HG03039 (cell line): ENCODE data around the gene PCSK1.
A peak's percentile ranks its signal among the peaks of the same experiment; 100 is the strongest.

Experiments used
- ATAC-seq: cut with Tn5 transposase; IDR thresholded peaks from one replicate; pipeline ENCODE4 v1.9.1; 2021; ENCODE audit warnings: mild to moderate bottlenecking, moderate library complexity; ENCODE audit not compliant: unreplicated experiment

The PCSK1 gene

GRCh38 chr5:96433066-96433447, at the start of gene PCSK1:
Gene PCSK1 (minus strand): TSS chr5:96433248. CDS start chr5:96433042, 206 bp downstream.
- no peak for ATAC-seq

- no peak for ATAC-seq
These were observed 48.8 kb upstream of the PCSK1 start for GRCh38 chr5:96481867-96482266.

DNA sequence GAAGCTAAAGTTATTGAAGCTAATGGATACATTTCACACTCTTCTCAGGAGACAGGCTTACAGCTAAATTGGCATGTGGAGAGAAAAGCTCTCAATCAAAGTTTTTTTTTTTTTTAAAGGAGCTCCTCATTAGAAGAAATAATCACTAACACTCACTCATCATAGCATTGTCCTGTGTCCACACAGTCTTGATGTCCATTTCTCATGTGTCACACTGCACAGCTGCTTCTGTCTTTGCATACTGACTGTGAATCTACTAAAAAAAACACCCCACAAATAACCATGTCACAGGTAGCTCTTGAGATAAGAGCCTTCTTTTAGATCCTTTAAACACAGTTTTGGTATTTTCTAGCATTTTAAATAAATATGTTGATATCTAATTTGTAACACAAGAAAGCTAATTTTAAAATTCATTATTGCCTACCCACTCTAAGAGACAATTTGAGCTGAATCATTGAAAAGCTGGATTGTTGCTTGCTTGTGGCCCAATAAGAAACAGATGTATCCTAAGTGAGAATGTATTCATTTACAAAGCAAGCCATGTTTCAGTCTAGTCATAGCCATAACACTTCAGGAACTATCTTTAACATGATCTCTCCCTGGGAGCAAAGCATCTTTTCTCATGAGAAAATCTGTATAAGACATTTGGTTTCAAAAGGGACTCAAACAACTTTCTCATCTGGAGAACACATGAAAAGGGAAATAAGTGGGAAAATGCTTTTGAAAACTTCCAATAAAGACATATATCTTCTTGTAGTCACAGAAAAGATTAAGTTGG, 48.1 kb upstream of the PCSK1 start:
- no peak for ATAC-seq

- ATAC-seq: no peak
These were observed 45.9 kb upstream of the PCSK1 start for GRCh38 chr5:96478983-96479382.

- no peak for ATAC-seq
These were observed 43.6 kb upstream of the PCSK1 start for GRCh38 chr5:96476654-96477053.

- ATAC-seq: no peak
These were observed 41.0 kb upstream of the PCSK1 start for GRCh38 chr5:96474073-96474472.

DNA sequence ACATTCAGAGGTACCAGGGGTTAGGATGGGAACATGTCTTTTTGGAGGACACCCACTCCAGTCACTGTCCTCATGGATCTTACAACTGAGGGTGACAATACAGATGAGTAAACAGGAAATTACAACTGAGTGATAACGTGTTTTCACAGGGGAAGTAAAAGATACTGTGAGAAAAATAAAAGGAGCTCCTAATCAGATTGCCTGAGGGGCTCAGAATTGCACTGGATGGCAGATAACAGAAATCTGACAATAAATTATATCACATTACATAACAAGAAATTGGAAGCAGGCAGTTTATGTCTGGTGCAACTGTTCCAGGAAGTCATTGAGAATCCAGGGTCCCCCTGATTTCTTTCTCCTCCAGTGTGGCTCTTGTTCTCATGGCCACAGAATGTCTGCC, 40.1 kb upstream of the PCSK1 start:
- no peak for ATAC-seq

DNA sequence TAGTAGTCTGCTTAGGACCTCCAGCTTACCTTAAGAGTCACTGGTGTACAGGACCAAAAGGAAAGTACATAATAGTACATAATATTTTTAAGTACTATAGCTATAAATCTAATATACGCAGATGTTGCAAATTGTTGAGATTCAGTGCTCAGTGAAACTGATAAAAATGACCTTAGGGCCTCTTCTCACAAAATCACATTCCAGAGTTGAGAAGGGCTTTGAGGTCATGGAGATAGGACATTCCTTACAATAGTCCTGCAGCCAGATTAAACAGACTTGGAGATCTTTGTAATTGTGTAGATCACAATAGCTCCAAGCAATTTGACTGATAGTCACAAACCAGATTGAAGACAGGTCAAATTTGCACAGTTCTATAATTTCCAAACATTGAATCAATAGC, 37.7 kb upstream of the PCSK1 start:
- no peak for ATAC-seq

GRCh38 chr5:96468956-96469355, 35.9 kb upstream of the PCSK1 start:
- ATAC-seq: no peak

GRCh38 chr5:96463091-96463490, 30.0 kb upstream of the PCSK1 start:
- ATAC-seq: no peak

DNA sequence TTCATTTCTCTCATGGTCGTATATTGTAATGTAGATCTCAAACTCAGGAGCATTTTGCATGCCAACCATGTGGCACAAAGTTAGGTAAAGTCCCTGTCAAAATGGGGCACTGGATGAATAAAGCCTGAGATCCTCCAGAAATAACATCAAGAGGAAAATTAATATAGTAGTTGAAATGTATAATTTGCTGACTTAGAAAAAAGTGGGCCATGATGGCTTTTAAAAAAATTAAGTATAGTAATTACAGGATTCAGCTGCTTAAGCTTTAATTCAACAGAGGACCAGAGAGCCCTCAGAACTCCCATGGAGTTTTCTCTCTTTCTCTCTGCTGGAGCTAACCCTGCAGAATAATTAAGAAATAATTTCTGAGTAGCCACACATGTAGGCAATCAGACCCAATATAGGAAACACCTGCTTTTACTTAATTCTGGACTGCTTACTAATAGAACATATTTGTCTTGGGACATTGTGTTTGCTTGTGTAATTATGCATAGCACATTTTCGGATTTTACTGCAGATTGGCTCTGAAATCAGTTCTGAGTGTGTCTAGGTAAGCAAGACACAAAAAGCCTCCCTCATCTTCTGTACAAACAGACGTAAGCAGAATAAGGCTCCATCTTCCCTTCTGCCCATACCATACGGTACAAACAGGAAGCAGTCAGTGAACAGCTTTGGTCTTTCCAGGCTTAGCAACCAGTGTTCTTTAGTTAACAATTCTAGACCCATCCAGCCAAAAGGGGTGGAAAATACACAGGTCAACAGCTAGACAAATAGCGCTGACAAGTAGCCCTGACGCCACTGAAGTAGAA, 26.5 kb upstream of the PCSK1 start:
- ATAC-seq: no peak

- ATAC-seq: no peak
These were observed 25.1 kb upstream of the PCSK1 start for GRCh38 chr5:96458176-96458575.

GRCh38 chr5:96455789-96456188, 22.7 kb upstream of the PCSK1 start:
- ATAC-seq: no peak

DNA sequence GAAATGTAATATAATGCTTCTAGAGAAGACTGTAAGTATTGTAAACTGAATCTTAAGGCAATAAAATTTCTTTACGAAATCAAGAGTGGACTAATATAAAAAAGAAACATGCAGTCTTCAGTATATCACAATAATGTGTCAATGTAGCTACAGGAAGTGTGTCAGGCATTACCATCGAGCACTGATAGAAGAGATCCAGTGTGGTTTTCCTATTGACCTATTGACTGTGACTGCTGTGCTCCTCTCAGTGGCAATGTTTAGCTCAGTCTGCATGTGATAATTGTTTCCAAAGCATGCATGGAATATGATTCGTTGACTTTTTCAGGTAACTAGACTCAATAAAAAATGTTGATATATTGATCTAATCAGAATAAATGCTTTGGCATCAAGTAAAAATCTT, 20.3 kb upstream of the PCSK1 start:
- no peak for ATAC-seq

DNA sequence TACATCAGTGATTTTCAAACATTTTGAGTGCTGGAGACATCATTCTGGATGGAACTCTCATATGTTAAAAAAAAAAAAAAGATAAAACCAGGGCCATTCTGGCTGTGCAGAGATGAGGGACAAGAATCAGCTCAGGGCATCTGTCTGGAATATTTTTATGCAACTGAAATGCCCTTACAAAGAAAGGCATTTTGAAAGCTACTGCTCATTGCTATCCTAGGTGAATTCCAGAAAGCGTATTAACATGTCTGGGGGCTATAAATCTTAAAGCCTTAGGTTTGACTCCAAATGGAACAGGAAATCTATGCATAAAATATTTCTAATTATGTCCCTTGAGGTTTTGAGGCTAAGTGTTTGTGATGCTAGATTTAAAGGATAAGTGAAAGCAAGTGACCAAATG, 14.9 kb upstream of the PCSK1 start:
- no peak for ATAC-seq

DNA sequence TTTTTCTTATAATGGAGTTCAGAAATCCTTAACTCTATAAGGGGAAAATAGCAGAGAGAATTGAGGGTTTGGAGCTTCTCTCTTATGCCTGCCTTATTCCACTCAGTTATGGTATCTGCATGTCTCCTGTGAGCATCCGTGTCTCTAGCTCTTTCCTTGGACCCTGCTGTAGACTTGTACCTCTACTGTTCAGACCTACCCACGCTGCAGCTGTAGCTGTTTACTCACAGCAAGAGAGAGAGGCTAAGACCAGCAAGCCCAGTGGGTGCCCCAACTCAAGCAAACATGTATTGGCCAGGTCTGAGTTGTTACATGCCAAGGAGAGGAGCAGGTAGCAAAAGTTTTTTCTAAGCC, 7.1 kb upstream of the PCSK1 start:
- ATAC-seq: peak; percentile 14

DNA sequence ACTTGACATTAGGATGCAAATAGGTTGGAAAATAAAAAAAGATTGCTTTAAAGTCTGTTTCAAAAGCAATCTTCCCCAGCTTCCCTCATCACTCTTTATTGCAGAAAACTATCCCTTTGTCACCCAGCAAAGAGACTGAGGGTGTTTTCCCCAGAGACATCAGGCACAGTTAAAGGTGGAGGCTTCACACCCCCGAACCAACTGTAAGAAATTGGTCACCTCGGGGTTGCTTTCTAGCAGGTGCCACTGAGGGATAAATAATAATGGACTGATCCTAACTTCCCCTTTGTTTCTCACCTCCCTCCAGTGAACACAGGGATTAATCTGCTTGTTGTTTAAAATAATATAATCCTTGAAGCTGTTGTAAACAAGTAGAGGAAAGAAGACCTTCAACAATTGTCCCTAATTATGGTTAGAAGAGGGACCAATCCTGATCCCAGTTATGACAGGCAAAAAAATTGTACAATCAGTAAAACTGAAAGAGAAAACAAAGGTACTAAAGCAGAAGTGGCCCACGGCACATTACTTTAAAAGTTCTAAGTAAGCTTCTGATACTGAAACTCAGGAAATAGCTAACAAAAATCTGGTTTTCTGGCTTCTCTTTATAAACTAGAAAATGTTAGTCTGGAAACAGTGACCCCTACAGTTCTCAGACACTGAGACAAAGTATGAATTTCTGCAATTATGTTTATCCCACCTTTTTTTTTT, 6.6 kb upstream of the PCSK1 start:
- peak; percentile 90 for ATAC-seq

GRCh38 chr5:96434201-96434645, 1.2 kb upstream of the PCSK1 start:
- ATAC-seq: no peak

DNA sequence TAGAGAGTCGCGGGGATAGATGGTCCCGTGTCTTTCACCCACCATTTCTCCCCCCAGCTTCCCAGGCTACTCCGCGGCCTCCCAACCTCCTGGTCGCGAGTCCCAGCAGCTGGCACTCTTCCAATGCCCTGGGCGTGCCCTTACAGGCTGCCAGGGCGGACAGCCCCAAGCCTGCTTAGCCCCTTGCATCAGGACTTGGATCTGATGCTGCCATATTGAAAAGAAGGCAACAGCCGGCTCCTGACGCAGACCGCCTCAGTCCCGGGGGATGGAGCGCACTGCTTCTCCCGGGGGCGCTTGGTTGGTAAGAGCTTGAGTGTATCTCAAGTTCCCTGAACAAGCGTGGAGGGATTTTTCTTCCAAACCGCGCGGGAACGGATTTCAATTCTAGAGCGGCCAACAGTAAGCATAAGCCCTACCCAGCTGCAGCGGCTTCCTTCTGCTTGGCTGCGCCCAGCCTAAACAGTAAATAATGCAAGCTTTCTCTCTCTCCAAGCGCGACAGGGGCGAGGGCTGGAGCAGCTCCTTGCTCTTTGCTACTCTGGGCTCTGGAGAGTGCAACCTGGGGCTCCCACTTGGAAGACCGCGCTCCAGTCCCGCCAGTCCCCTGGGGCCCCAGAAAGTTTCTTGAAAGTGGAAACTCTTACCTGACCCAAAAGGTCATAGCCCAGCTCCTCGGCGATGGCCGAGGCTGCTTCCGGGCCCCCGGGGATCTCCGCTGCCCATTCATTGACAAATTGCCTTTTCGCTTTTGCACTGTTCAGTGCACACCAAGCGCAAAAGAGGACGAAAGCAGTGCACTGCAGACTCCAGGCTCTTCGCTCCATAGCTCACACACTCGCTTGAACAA, 607 bp downstream of the PCSK1 start:
- ATAC-seq: no peak

DNA sequence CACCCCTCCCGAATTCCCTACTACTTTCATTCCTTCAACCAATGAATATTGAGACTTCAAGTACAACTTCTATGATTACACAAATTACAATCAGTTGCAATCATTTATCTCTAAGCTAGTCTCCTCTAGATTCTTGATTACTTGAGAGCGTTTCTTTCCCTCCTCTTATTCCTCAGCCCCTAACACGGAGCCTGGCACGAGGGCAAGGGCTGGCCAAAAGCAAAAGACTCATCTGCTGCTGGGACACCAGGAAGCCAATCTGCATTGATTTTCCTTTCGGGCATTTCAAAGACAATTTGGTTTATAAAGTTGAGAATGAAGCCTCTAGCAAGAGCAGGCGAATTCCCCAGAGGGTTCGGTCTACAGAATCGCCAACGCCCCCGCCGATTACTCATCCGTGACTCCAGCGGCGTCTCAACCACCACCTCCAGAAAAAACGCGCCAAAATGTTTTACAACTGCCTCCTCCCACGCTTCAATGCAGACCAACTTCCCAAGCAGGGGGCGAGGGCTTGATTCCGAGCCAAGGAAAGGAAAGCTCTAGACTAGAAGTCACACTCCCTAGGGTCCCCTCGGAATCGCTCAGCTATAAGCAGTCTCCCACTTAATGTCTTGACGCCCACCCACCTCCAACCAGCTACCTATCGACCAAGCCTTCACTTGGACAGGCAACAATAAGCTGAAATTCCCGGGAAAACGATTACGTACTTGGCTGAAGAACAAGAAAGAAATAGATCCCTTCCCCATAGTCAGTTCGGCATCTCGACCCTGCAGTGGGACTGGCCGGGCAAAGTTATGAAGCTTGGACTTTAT, 1.5 kb downstream of the PCSK1 start:
- ATAC-seq: no peak
